GM19193 (cell line): ENCODE measurements around the gene PCF11.

ENCODE experiments used
- POLR2A ChIP-seq: IDR thresholded peaks from 4 replicates; pipeline ENCODE4 v1.6.1; 2011; ENCODE audit not compliant: insufficient read depth, insufficient read length; ENCODE audit errors: extremely low read depth

The PCF11 gene, protein sequence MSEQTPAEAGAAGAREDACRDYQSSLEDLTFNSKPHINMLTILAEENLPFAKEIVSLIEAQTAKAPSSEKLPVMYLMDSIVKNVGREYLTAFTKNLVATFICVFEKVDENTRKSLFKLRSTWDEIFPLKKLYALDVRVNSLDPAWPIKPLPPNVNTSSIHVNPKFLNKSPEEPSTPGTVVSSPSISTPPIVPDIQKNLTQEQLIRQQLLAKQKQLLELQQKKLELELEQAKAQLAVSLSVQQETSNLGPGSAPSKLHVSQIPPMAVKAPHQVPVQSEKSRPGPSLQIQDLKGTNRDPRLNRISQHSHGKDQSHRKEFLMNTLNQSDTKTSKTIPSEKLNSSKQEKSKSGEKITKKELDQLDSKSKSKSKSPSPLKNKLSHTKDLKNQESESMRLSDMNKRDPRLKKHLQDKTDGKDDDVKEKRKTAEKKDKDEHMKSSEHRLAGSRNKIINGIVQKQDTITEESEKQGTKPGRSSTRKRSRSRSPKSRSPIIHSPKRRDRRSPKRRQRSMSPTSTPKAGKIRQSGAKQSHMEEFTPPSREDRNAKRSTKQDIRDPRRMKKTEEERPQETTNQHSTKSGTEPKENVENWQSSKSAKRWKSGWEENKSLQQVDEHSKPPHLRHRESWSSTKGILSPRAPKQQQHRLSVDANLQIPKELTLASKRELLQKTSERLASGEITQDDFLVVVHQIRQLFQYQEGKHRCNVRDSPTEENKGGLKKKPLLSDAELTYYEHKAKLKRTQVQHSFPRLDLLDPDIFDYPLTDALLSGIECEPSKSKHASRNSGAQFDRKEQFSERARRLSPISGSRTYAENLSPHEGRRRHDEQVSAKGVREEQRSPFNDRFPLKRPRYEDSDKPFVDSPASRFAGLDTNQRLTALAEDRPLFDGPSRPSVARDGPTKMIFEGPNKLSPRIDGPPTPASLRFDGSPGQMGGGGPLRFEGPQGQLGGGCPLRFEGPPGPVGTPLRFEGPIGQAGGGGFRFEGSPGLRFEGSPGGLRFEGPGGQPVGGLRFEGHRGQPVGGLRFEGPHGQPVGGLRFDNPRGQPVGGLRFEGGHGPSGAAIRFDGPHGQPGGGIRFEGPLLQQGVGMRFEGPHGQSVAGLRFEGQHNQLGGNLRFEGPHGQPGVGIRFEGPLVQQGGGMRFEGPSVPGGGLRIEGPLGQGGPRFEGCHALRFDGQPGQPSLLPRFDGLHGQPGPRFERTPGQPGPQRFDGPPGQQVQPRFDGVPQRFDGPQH (N-terminal part only)

DNA sequence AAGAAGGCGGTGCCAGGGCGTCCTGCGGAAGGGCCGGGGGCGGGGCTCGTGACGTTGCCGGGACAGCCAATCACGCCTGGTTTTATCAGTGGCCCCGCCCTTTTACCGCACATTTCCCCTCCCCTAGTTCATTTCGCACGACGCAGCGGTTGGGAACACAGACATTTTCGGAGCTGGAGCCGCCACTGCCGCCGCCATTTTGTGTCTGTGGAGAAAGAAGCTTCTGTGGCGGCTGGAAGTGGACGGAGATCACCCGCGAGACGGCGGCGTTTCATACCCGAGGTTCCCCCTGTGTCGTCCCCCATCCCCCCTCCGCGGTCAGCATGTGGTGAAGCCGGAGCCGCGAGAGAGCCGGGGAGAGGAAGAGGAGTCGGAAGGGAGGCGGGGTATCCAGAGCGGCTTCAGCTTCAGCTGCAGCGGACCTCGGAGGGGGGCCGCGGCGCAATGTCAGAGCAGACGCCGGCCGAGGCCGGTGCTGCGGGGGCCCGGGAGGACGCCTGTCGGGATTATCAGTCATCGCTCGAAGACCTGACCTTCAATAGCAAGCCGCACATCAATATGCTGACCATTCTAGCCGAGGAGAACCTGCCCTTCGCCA is at the start of gene PCF11:
TSS of gene PCF11 (plus strand) at position 136 of the 598 bp plus-strand sequence. CDS start at position 445, 309 bp downstream.
- TF ChIP-seq POLR2A, result peak; percentile 97

- TF ChIP-seq POLR2A, result no peak
Observed at GRCh38 chr11:83112886-83113285, 44.0 kb upstream of the PCF11 start.

DNA sequence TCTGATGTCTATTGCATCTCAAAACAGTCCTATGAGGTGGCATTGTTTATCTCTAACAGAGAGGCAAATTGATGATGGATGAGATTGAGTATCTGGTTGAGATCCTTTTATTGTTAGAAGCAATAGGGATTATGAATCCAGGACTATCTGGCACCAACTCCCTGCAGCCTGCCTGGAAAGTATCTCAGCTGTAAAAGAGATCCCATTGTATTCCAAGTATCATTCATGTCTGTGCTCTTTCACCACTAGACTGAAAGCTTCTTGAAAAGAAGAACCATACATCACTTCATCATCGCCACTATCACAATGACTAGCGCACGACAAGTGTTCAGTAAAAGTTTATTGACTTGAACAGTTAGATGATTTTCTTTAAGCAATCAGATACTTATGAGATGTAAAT is 41.9 kb upstream of the PCF11 start:
- TF ChIP-seq POLR2A, result no peak

DNA sequence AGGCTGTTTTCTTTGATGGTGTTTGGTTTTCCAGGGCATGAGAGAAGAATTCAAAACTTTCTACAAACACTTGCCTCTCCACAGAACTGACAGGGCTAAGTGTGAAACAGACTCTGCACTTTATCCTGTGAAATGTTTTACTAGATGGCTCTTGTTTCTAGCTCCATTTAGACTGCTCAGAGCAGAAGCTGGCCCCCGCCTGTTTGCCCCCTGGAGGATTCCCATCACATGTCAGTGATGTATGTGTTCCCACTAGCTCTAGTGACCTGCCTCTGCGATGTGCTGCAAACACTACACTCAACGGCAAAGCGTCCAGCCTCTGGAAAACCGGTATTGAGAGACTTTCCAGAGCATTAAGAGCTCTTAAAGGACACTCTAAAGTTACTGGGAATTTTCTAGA is 41.4 kb upstream of the PCF11 start:
- TF ChIP-seq POLR2A, result no peak

DNA sequence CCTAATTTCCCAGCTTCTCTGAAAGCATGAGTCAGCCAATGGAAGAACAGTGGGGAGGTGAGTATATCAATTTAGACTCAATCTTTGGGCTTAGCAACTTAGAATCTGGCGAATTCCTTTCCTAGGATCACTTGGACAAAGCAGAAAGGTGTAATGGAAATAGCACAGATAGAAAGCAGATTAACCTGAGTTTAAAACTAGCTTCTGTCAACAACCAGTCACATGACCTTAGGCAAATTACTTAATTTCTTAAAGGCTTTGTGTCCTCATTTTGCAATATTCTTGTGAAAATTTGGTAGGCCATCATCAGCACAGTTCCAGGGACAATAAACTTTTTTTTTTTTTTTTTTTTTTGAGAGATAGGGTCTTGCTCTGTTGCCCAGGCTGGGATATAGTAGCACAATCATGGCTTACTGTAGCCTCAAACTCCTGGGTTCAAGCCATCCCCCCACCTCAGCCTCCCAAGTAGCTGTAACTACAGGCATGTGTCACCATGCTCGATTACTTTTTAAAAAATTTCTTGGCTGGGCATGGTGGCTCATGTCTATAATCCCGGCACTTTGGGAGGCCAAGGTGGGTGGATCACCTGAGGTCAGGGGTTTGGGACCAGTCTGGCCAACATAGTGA is 40.8 kb upstream of the PCF11 start:
- TF ChIP-seq POLR2A, result no peak

- no peak for TF ChIP-seq POLR2A
Observed at GRCh38 chr11:83118814-83119213, 38.1 kb upstream of the PCF11 start.

GRCh38 chr11:83119216-83119615 is 37.7 kb upstream of the PCF11 start:
- no peak for TF ChIP-seq POLR2A

GRCh38 chr11:83120327-83120726 is 36.6 kb upstream of the PCF11 start:
- TF ChIP-seq POLR2A, result no peak

- no peak for TF ChIP-seq POLR2A
Observed at GRCh38 chr11:83122050-83122449, 34.9 kb upstream of the PCF11 start.

DNA sequence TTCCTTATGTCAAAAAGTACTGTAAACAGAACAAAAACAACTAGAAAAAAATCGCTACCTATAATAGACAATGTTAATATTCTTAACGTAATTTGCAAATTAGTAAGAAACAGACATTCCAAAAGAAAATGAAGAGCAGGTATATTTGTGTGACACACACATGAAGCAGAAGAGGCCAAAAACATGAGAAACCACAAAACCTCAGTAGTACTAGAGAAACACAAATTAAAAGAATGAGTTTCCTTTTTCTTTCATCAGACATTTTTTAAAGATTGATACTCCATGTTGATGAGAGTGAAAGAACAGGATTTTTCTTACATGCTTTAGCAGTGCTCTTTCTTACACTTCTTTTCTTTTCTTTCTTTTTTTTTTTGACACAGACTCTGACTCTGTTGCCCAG is 34.2 kb upstream of the PCF11 start:
- TF ChIP-seq POLR2A, result no peak

DNA sequence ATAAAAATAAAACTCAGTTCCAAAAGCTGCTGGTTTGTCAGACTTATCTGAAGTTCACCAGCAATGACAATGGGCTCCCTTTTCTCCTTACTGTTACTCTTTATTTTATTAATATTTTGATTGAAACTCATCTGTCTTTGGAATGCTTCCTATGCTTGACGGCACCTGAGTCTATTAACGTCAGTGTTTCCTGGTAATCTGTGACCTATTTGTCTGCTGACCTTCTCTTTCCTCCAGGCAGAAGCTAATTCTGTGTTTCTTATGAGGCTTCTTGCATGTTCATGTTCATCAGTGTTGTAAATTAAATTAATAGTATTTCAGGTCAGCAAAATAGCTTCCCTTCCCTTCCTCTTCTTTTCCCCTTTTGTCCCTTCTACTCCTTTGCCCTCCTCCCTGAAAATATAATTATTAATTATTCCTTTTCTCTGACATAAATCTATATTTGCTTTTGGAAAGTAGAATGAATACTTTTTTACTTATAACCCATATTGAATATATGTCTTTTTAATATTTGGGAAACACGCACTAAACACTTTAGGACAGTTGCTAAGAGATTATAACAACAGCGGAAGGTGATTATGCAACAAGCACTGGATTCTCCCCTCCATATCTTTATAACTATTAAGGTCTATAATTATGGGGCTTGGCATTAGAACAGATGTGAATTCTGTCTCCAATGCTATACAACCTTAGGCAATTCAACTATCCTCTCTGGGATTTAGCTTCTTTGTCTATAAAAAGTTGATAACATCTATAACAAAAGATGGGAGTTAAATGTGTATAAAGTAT is 32.1 kb upstream of the PCF11 start:
- no peak for TF ChIP-seq POLR2A

DNA sequence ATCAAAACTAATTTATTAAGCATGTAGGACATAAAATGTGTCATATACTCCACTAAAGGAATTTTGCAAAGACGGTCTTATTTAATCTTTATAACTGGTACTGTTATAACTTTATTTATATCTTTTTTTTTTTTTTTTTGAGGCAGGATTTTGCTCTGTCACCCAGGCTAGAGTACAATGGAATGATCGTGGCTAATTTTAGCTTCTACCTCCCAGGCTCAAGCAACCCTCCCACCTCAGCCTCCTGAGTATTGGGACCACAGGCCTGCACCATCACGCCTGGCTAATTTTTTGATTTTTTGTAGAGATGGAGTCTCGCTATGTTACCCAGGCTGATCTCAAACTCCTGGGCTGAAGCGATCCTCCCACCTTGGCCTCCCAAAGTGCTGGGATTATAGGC is 31.4 kb upstream of the PCF11 start:
- TF ChIP-seq POLR2A, result no peak

DNA sequence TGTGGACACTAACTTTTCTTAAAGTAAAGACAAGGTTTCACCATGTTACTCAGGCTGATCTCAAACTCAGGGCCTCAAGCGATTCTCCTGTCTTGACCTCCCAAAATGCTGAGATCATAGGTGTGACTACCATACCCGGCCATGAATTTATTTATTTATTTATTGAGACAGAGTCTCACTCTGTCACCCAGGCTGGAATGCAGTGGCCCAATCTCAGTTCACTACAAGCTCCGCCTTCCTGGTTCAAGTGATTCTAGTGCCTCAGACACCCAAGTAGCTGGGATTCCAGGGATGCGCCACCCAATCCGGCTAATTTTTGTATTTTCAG is 29.7 kb upstream of the PCF11 start:
- no peak for TF ChIP-seq POLR2A

DNA sequence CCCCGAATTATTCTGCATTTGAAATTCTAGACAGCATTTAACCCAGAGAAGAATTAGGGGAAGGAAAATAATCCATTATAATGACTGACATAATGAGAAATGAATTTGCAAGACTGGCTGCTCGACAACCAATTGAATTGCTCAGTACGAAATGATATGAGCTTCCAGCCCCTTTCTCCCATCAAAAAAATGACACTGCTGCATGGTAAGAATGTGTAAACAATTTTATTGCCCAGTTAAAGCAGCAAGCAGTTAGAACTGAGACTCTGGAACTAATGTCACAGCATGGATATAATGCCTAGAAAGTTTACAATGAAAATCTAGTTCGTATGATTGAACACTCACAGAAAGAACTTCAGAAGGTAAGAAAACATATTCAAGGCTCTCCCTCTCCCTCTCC is 24.7 kb upstream of the PCF11 start:
- no peak for TF ChIP-seq POLR2A

DNA sequence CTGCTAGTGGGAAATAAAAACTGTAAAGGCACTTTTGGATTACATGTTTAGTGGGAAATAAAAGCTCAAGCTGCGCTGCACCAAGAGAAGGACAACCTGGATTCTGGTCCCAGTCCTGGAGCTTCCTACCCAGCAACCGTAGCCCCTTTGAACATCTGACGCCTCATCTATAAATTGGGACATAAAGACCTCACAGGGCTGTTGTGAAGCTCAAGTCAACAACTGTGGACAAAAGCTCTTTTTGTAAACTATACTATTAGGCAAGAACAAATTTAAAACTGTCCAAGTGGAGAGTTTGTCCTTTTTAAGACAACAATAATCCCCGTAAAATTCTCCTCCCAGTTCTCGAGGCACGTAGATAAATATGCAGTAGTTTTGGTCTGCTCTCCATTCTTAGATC is 17.6 kb upstream of the PCF11 start:
- no peak for TF ChIP-seq POLR2A
